Epithelial cell of umbilical artery (primary cell): Measurements from ENCODE around the gene ZNF195. TPM values are rescaled to one million over a fixed set of nuclear protein-coding genes. Genes with fewer than 3 reads are reported as not detected.

Experiments
- total RNA-seq: library from RNA; depleted of rRNA; stranded (reverse); fragments of >200 nt; gene quantifications from 2 replicates; pipeline ENCODE4 v1.2.3, GENCODE V29; 2014

Gene ZNF195
- total RNA-seq, result 18.8 and 20.4 TPM in 2 replicates

GRCh38 chr11:3378426-3379423 lies at the start of gene ZNF195:
Gene ZNF195, minus strand, starts transcription at chr11:3379146. Its CDS starts 106 bp downstream, at chr11:3379040.

Other genes starting within 250 kb of the ZNF195 start
- gene OSBPL5, start 213.8 kb downstream of the ZNF195 start, total RNA-seq, result 17.0 and 19.2 TPM in 2 replicates
- not detected in 2 replicates for gene MRGPRG, start 160.3 kb downstream of the ZNF195 start, total RNA-seq
- not detected in 2 replicates for gene MRGPRE, start 146.7 kb downstream of the ZNF195 start, total RNA-seq